GM23338 (cell line): ENCODE results near the gene MAD1L1. TPM values are rescaled to one million over a fixed set of nuclear protein-coding genes. Genes with fewer than 3 reads are reported as not detected.
A peak's percentile ranks its signal among the peaks of the same experiment; 100 is the strongest.

Experiments
- ATAC-seq: fragments of 200-7000 bp; cut with Tn5 transposase; 3 replicates; pipeline ENCODE4 v1.9.1; 2020
- DNase-seq: peaks from one replicate; pipeline ENCODE4 v3.0.0-alpha.2; 2015; ENCODE audit warnings: low spot score
- H2AFZ ChIP-seq: fragments of 200-600 bp; sonication (generic); 2 replicates; pipeline ENCODE4 v1.8.0; 2016; ENCODE audit warnings: antibody characterized with exemption, mild to moderate bottlenecking, moderate library complexity
- H3F3A ChIP-seq: fragments of 200-600 bp; sonication (generic); replicated peaks from 2 replicates; pipeline ENCODE4 v1.8.0; 2017; ENCODE audit warnings: antibody characterized with exemption, mixed run types, low read depth
- H3K27ac ChIP-seq: fragments of 200-600 bp; sonication (generic); 2 replicates; pipeline ENCODE4 v1.6.1; 2016; ENCODE audit warnings: low read depth
- H3K27me3 ChIP-seq: fragments of 200-600 bp; sonication (generic); 2 replicates; pipeline ENCODE4 v1.8.0; 2016; ENCODE audit warnings: mild to moderate bottlenecking, mixed run types, moderate library complexity; ENCODE audit not compliant: insufficient read depth
- H3K36me3 ChIP-seq: fragments of 200-600 bp; sonication (generic); 2 replicates; pipeline ENCODE4 v1.8.0; 2016; ENCODE audit warnings: mild to moderate bottlenecking; ENCODE audit not compliant: insufficient read depth
- H3K4me1 ChIP-seq: fragments of 200-600 bp; sonication (generic); 2 replicates; pipeline ENCODE4 v1.8.0; 2016; ENCODE audit warnings: mild to moderate bottlenecking, moderate library complexity; ENCODE audit not compliant: insufficient read depth
- H3K4me2 ChIP-seq: fragments of 200-600 bp; sonication (generic); 2 replicates; pipeline ENCODE4 v1.7.1; 2017; ENCODE audit warnings: mixed run types
- H3K4me3 ChIP-seq: fragments of 200-600 bp; sonication (generic); 2 replicates; pipeline ENCODE4 v1.6.1; 2016; ENCODE audit warnings: mixed run types
- H3K79me2 ChIP-seq: fragments of 200-600 bp; sonication (generic); replicated peaks from 2 replicates; pipeline ENCODE4 v1.8.0; 2017; ENCODE audit warnings: mild to moderate bottlenecking; ENCODE audit not compliant: insufficient read depth
- H3K9me2 ChIP-seq: fragments of 200-600 bp; sonication (generic); 2 replicates; pipeline ENCODE4 v1.8.0; 2017; ENCODE audit not compliant: insufficient read depth
- H4K20me1 ChIP-seq: fragments of 200-600 bp; sonication (generic); replicated peaks from 2 replicates; pipeline ENCODE4 v1.8.0; 2017; ENCODE audit warnings: mild to moderate bottlenecking; ENCODE audit not compliant: insufficient read depth
- H3K27ac Mint-ChIP-seq: 2 replicates; pipeline ENCODE4 v1.8.0; 2020; ENCODE audit warnings: inconsistent platforms, mild to moderate bottlenecking, moderate library complexity, mixed read lengths
- H3K27me3 Mint-ChIP-seq: 3 replicates; pipeline ENCODE4 v1.8.0; 2022; ENCODE audit warnings: low read depth, mild to moderate bottlenecking, moderate library complexity, mixed read lengths, inconsistent platforms; ENCODE audit not compliant: insufficient read depth, poor library complexity
- H3K36me3 Mint-ChIP-seq: 3 replicates; pipeline ENCODE4 v1.8.0; 2021; ENCODE audit warnings: low read depth, mild to moderate bottlenecking, inconsistent platforms, moderate library complexity, mixed read lengths
- H3K4me1 Mint-ChIP-seq: 3 replicates; pipeline ENCODE4 v1.8.0; 2020; ENCODE audit warnings: mild to moderate bottlenecking, inconsistent platforms, mixed read lengths
- H3K4me3 Mint-ChIP-seq: 3 replicates; pipeline ENCODE4 v1.8.0; 2021; ENCODE audit warnings: moderate library complexity, mild to moderate bottlenecking, inconsistent platforms, mixed read lengths
- H3K9me3 Mint-ChIP-seq: 3 replicates; pipeline ENCODE4 v1.8.0; 2020; ENCODE audit warnings: moderate library complexity, mild to moderate bottlenecking, inconsistent platforms, mixed read lengths
- NANOG ChIP-seq: IDR thresholded peaks from 2 replicates; pipeline ENCODE4 v1.6.1; 2016; ENCODE audit warnings: antibody characterized with exemption, borderline replicate concordance
- ZNF114 ChIP-seq: fragments of 250-450 bp; sonication (Bioruptor Pico); IDR thresholded peaks from 2 replicates; pipeline ENCODE4 v1.5.0; 2020; ENCODE audit warnings: mild to moderate bottlenecking, moderate library complexity
- polyA plus RNA-seq: library from polyadenylated mRNA; unstranded; fragments of >200 nt; fragmentation: Nextera tagmentation; extraction: Ambion mirVana; gene quantifications from 2 replicates; pipeline ENCODE4 v1.2.1, GENCODE V29; 2016
- total RNA-seq: library from RNA; depleted of rRNA; stranded (reverse); fragments of >200 nt; shearing (Covaris generic); gene quantifications from 2 replicates; pipeline ENCODE4 v1.2.3, GENCODE V29; 2014
- TF ChIP-seq, protein P1 (sequence below): IDR thresholded peaks from one replicate; pipeline ENCODE4 v1.6.1; 2018; ENCODE audit warnings: antibody characterized with exemption; ENCODE audit not compliant: unreplicated experiment
- TF ChIP-seq, protein P2 (sequence below), 2 experiments: fragments of 200-600 bp in 1 of 2; sonication (generic) in 1 of 2; conservative IDR thresholded peaks; 2 replicates each; pipeline versions ENCODE4 v1.5.1 to v1.6.1; 2016 to 2017; ENCODE audit warnings: antibody characterized with exemption in 2 of 2, low read depth in 2 of 2, mild to moderate bottlenecking in 2 of 2, moderate library complexity in 1 of 2

Gene MAD1L1
- total and polyA plus RNA-seq, 2 experiments from 2014 or later = 40.3 to 59.3 TPM

DNA sequence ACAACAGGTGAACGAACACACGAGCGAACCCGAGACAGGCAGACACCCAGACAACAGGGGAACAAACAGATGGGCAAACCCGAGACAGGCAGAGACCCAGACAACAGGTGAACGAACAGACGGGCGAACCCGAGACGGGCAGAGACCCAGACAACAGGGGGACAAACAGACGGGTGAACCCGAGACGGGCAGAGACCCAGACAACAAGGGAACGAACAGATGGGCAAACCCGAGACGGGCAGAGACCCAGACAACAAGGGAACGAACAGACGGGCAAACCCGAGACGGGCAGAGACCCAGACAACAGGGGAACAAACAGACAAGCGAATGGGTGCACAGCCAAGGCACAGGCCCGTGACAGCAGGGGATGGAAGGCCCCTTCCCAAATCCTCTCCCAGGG lies 298.0 kb downstream of the MAD1L1 start:
- no peak overlapping the region for H2AFZ ChIP-seq
- no peak overlapping the region for H3K4me3 ChIP-seq
- H3K4me3 Mint-ChIP-seq = no peak overlapping the region
- no peaks in the 10 kb centered on the region for H3K79me2 ChIP-seq
- H3F3A ChIP-seq = no peaks in the 10 kb centered on the region
- H3K27ac ChIP-seq = no peak overlapping the region
- H3K9me3 Mint-ChIP-seq = peaks cover 34% of the 10 kb centered on the region
- ATAC-seq = no peak
- H3K27me3 Mint-ChIP-seq = peaks cover 27% of the 10 kb centered on the region
- no peaks in the 10 kb centered on the region for H3K9me2 ChIP-seq
- no peaks in the 10 kb centered on the region for H3K4me1 ChIP-seq
- H4K20me1 ChIP-seq = no peaks in the 10 kb centered on the region
- TF ChIP-seq NANOG = no peak
- TF ChIP-seq, protein P1, sequence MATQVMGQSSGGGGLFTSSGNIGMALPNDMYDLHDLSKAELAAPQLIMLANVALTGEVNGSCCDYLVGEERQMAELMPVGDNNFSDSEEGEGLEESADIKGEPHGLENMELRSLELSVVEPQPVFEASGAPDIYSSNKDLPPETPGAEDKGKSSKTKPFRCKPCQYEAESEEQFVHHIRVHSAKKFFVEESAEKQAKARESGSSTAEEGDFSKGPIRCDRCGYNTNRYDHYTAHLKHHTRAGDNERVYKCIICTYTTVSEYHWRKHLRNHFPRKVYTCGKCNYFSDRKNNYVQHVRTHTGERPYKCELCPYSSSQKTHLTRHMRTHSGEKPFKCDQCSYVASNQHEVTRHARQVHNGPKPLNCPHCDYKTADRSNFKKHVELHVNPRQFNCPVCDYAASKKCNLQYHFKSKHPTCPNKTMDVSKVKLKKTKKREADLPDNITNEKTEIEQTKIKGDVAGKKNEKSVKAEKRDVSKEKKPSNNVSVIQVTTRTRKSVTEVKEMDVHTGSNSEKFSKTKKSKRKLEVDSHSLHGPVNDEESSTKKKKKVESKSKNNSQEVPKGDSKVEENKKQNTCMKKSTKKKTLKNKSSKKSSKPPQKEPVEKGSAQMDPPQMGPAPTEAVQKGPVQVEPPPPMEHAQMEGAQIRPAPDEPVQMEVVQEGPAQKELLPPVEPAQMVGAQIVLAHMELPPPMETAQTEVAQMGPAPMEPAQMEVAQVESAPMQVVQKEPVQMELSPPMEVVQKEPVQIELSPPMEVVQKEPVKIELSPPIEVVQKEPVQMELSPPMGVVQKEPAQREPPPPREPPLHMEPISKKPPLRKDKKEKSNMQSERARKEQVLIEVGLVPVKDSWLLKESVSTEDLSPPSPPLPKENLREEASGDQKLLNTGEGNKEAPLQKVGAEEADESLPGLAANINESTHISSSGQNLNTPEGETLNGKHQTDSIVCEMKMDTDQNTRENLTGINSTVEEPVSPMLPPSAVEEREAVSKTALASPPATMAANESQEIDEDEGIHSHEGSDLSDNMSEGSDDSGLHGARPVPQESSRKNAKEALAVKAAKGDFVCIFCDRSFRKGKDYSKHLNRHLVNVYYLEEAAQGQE = no peak
- no peaks in the 10 kb centered on the region for H3K36me3 ChIP-seq
- no peaks in the 10 kb centered on the region for H3K27me3 ChIP-seq
- peaks cover 47% of the 10 kb centered on the region for H3K36me3 Mint-ChIP-seq
- peak overlapping the region; percentile 54; the same call in 1 of the 2 replicates for H3K27ac Mint-ChIP-seq
- DNase-seq = no peak
- H3K4me2 ChIP-seq = no peak overlapping the region
- H3K4me1 Mint-ChIP-seq = no peaks in the 10 kb centered on the region; the same call in 2 of the 3 replicates

DNA sequence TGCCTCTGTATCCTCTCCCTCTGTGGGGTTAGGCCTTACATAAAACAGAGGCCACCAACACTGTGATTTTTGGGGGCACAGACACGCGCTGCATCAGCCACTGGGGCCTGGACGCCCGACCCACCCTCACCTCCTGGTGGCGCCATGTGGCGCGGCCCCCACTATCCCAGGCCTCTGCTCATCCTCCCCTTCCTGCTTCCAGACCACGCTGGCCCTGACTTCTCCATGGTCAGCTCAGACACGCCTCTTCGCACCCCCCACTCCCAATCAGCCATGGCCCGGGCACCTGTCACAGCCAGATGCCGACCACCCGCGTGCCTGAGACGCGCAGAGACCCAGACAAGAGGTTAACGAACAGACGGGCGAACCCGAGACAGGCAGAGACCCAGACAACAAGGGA lies 298.7 kb downstream of the MAD1L1 start:
- H3K4me3 ChIP-seq = no peak overlapping the region
- Mint-ChIP-seq H3K9me3 (peaks cover 37% of the 10 kb centered on the region), H3K27me3 (peaks cover 28% of the 10 kb centered on the region), H3K27ac (peak overlapping the region; percentile 54; the same call in 1 of the 2 replicates), H3K4me3 (no peak overlapping the region), H3K4me1 (no peaks in the 10 kb centered on the region; the same call in 2 of the 3 replicates), H3K36me3 (peaks cover 45% of the 10 kb centered on the region)
- no peaks in the 10 kb centered on the region for H3K79me2 ChIP-seq
- ATAC-seq (peak; percentile 77), DNase-seq (no peak)
- no peaks in the 10 kb centered on the region for H3K27me3 ChIP-seq
- H3K4me2 ChIP-seq = no peak overlapping the region
- H3K4me1 ChIP-seq = no peaks in the 10 kb centered on the region
- no peak overlapping the region for H2AFZ ChIP-seq
- H3K27ac ChIP-seq = no peak overlapping the region
- no peaks in the 10 kb centered on the region for H3F3A ChIP-seq
- no peaks in the 10 kb centered on the region for H4K20me1 ChIP-seq
- no peaks in the 10 kb centered on the region for H3K9me2 ChIP-seq
- H3K36me3 ChIP-seq = no peaks in the 10 kb centered on the region
- no peak for TF ChIP-seq NANOG
- TF ChIP-seq, protein P1 = no peak
- TF ChIP-seq, protein P2, sequence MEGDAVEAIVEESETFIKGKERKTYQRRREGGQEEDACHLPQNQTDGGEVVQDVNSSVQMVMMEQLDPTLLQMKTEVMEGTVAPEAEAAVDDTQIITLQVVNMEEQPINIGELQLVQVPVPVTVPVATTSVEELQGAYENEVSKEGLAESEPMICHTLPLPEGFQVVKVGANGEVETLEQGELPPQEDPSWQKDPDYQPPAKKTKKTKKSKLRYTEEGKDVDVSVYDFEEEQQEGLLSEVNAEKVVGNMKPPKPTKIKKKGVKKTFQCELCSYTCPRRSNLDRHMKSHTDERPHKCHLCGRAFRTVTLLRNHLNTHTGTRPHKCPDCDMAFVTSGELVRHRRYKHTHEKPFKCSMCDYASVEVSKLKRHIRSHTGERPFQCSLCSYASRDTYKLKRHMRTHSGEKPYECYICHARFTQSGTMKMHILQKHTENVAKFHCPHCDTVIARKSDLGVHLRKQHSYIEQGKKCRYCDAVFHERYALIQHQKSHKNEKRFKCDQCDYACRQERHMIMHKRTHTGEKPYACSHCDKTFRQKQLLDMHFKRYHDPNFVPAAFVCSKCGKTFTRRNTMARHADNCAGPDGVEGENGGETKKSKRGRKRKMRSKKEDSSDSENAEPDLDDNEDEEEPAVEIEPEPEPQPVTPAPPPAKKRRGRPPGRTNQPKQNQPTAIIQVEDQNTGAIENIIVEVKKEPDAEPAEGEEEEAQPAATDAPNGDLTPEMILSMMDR (conservative IDR thresholded peaks at IDR 0.05; ENCODE audit: low read depth in 2 of 2) = peak; percentile 37 to 60
- no peak for TF ChIP-seq ZNF114
